ENCODE results near the gene TUBA4A. TPM values are rescaled to one million over a fixed set of nuclear protein-coding genes. Genes with fewer than 3 reads are reported as not detected.
"Not testable (repeated sequence)": the region's sequence is repeated elsewhere in the genome, so short reads cannot be mapped to it uniquely, and the experiment has no call there.

TUBA4A gene
- polyA plus RNA-seq, 1 donor (not counting 4 experiments of a cell fraction or from before 2014, with no cell fraction given), result 524 TPM

- H3K4me2 ChIP-seq (ENCODE audit: control insufficient read depth, extremely low read depth, insufficient read depth, low read depth, low read length), result no peak overlapping the region
- H3K27me3 ChIP-seq (ENCODE audit: control insufficient read depth, extremely low read depth, insufficient read depth, low read length), result no peaks in the 10 kb centered on the region
- H3K9me1 ChIP-seq (ENCODE audit: control insufficient read depth, extremely low read depth, insufficient read depth, low read length), result no peaks in the 10 kb centered on the region
- no peaks in the 10 kb centered on the region for H3K79me2 ChIP-seq (ENCODE audit: control insufficient read depth, insufficient read depth, low read length)
- TF ChIP-seq EZH2 (IDR thresholded peaks at IDR 0.05; ENCODE audit: low read length) (no peak), CTCF (optimal IDR thresholded peaks at IDR 0.05 in 1 of 3, IDR thresholded peaks at IDR 0.05 in 1 of 3, conservative IDR thresholded peaks at IDR 0.05 in 1 of 3; ENCODE audit: extremely low read depth in 1 of 3, insufficient read depth in 2 of 3, low read length in 3 of 3) (no peak)
- H3K4me1 ChIP-seq (ENCODE audit: control insufficient read depth, extremely low read depth, insufficient read depth, low read length), result peaks cover 36% of the 10 kb centered on the region
- no peak overlapping the region for H3K27ac ChIP-seq (ENCODE audit: control insufficient read depth, insufficient read depth, low read length)
- no peak overlapping the region for H3K9ac ChIP-seq (ENCODE audit: control insufficient read depth, extremely low read depth, insufficient read depth, low read length)
- H3K36me3 ChIP-seq (ENCODE audit: control insufficient read depth in 2 of 2, extremely low read depth in 1 of 2, insufficient read depth in 2 of 2, low read length in 2 of 2), result peaks cover 11 to 15% of the 10 kb centered on the region in 2 experiments
- dilution Hi-C loops (cut with MboI; ENCODE audit: extremely low pct_ligation_motif_present, low sequenced_read_pairs), result no loop called here
- no peak overlapping the region for H3K4me3 ChIP-seq (ENCODE audit: control insufficient read depth in 2 of 3, extremely low read depth in 1 of 3, insufficient read depth in 2 of 3, low read depth in 1 of 3, low read length in 3 of 3)
- FAIRE-seq, result no peak
- no peak overlapping the region for H2AFZ ChIP-seq (ENCODE audit: control insufficient read depth, low read length)
- no peaks in the 10 kb centered on the region for H4K20me1 ChIP-seq (ENCODE audit: control insufficient read depth, extremely low read depth, insufficient read depth, low read length)
- DNase-seq (ENCODE audit: low read depth, low spot score), result no peak
- H3K9me3 ChIP-seq (ENCODE audit: control insufficient read depth, low read depth, low read length), result no peaks in the 10 kb centered on the region
Observed at GRCh38 chr2:219287580-219288265, 34.0 kb upstream of the TUBA4A start.

GRCh38 chr2:219287116-219287440, 33.4 kb upstream of the TUBA4A start:
- dilution Hi-C loops (cut with MboI; ENCODE audit: extremely low pct_ligation_motif_present, low sequenced_read_pairs); H3K9ac ChIP-seq (ENCODE audit: control insufficient read depth, extremely low read depth, insufficient read depth, low read length); H3K27ac ChIP-seq (ENCODE audit: control insufficient read depth, insufficient read depth, low read length); H3K27me3 ChIP-seq (ENCODE audit: control insufficient read depth, extremely low read depth, insufficient read depth, low read length); H3K79me2 ChIP-seq (ENCODE audit: control insufficient read depth, insufficient read depth, low read length); H3K4me2 ChIP-seq (ENCODE audit: control insufficient read depth, extremely low read depth, insufficient read depth, low read depth, low read length); H3K9me3 ChIP-seq (ENCODE audit: control insufficient read depth, low read depth, low read length); DNase-seq (ENCODE audit: low read depth, low spot score); H3K9me1 ChIP-seq (ENCODE audit: control insufficient read depth, extremely low read depth, insufficient read depth, low read length); H3K4me3 ChIP-seq (ENCODE audit: control insufficient read depth in 2 of 3, extremely low read depth in 1 of 3, insufficient read depth in 2 of 3, low read depth in 1 of 3, low read length in 3 of 3); FAIRE-seq; H2AFZ ChIP-seq (ENCODE audit: control insufficient read depth, low read length); H4K20me1 ChIP-seq (ENCODE audit: control insufficient read depth, extremely low read depth, insufficient read depth, low read length): not testable (repeated sequence)
- Histone ChIP-seq H3K4me1 (ENCODE audit: control insufficient read depth, extremely low read depth, insufficient read depth, low read length) (peaks cover 36% of the 10 kb centered on the region), H3K36me3 (ENCODE audit: control insufficient read depth in 2 of 2, extremely low read depth in 1 of 2, insufficient read depth in 2 of 2, low read length in 2 of 2) (peaks cover 12 to 16% of the 10 kb centered on the region in 2 experiments)

Measured in keratinocyte (primary cell).